Gastroesophageal sphincter (tissue), 4 donors: ENCODE data around the gene KATNIP. TPM values are rescaled to one million over a fixed set of nuclear protein-coding genes. Genes with fewer than 3 reads are reported as not detected.

Experiments used
- ATAC-seq: fragments of 150-250 bp; one replicate; pipeline ENCODE4 v1.9.1; 2016; ENCODE audit warnings: mild to moderate bottlenecking, moderate library complexity
- H3K27ac ChIP-seq, 4 donors: fragments of 200-600 bp; sonication (generic) in 3 of 4; 1 replicate in 3 of 4; 2 replicates in 1 of 4; pipeline ENCODE4 v1.5.1; 2016 to 2019
- H3K27me3 ChIP-seq: fragments of 200-600 bp; sonication (generic); one replicate; pipeline ENCODE4 v1.5.1; 2019
- H3K36me3 ChIP-seq, 2 donors: fragments of 200-600 bp; sonication (generic); one replicate each; pipeline ENCODE4 v1.5.1; 2019; ENCODE audit warnings: control low read depth in 1 of 2
- H3K4me1 ChIP-seq, 3 donors: fragments of 200-600 bp; sonication (generic); 1 replicate in 2 of 3; 2 replicates in 1 of 3; pipeline ENCODE4 v1.5.1; 2016 to 2019; ENCODE audit warnings: control low read depth in 2 of 3
- H3K4me3 ChIP-seq, 2 donors: fragments of 200-600 bp; sonication (generic); one replicate each; pipeline ENCODE4 v1.5.1; 2019; ENCODE audit warnings: mild to moderate bottlenecking in 1 of 2, moderate library complexity in 1 of 2
- H3K9me3 ChIP-seq, 3 donors: fragments of 200-600 bp; sonication (generic); one replicate each; pipeline ENCODE4 v1.5.1; 2017 to 2019; ENCODE audit warnings: control low read depth in 2 of 3
- EP300 ChIP-seq: sonication (generic); formaldehyde crosslinking; IDR thresholded peaks from one replicate; pipeline ENCODE4 v1.6.1; 2017; ENCODE audit warnings: antibody characterized with exemption, mild to moderate bottlenecking
- POLR2A ChIP-seq, 2 donors: fragments of 450-650 bp; IDR thresholded peaks; one replicate each; pipeline ENCODE4 v1.6.1; 2017; ENCODE audit warnings: antibody characterized with exemption in 2 of 2, mild to moderate bottlenecking in 2 of 2, moderate library complexity in 1 of 2
- POLR2AphosphoS5 ChIP-seq: sonication (generic); formaldehyde crosslinking; IDR thresholded peaks from one replicate; pipeline ENCODE4 v1.6.1; 2017; ENCODE audit warnings: antibody characterized with exemption
- WGBS, 2 donors: methylation state at CpG; one replicate each; pipeline ENCODE4 v1.1.5; 2018; ENCODE audit warnings: low coverage in 1 of 2; 5-methylcytosine and 5-hydroxymethylcytosine counted together
- total RNA-seq, 4 donors: library from RNA; depleted of rRNA; stranded (reverse); fragments of >200 nt; gene quantifications; one replicate each; pipeline ENCODE4 v1.1.0, GENCODE V29; 2016
- TF ChIP-seq, protein P1 (sequence below), 4 experiments: fragments of 200-600 bp in 2 of 4; fragments of 450-650 bp in 2 of 4; sonication (generic) in 1 of 4; IDR thresholded peaks; one replicate each; pipeline ENCODE4 v1.5.1; 2017 to 2019; ENCODE audit warnings: antibody characterized with exemption in 4 of 4, mild to moderate bottlenecking in 2 of 4, moderate library complexity in 2 of 4

Gene KATNIP
- total RNA-seq, 4 donors from 2014 or later = 8.1 to 20.3 (median 18.3) TPM

GRCh38 chr16:27531826-27532800 lies 17.8 kb upstream of the KATNIP start:
- Histone ChIP-seq H3K36me3 (peaks cover 3 to 100% of the 10 kb centered on the region in 2 donors), H3K27me3 (no peaks in the 10 kb centered on the region), H3K27ac (no peak overlapping the region), H3K4me3 (no peak overlapping the region), H3K9me3 (no peaks in the 10 kb centered on the region), H3K4me1 (no peaks in the 10 kb centered on the region)
- no peak for ATAC-seq
- TF ChIP-seq POLR2AphosphoS5 = no peak
- no peak for TF ChIP-seq EP300
- no peak for TF ChIP-seq POLR2A (IDR thresholded peaks at IDR 0.05)
- WGBS, 2 donors = 54 to 64% methylated on average over 10 to 17 of the region's 19 CpGs

DNA sequence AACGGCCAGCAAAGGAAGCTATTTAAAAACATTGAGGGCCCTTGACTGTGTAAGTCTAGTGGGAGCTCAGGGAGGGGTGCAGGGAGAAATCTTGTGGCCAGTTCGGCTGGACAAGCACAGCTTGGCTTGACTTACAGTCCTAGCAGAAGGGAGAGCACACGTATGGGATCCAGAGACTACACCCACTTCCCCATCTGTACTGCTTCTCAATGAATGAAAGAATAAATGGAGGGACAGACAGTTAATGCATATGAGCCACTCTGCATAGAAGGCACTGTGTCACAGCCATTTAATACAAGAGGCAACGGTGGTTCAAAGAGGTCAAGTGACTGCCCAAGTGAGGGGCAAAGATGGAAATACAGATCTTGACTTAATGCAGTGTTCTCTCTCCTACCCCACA lies 15.7 kb upstream of the KATNIP start:
- no peak for TF ChIP-seq POLR2AphosphoS5
- TF ChIP-seq, protein P1, sequence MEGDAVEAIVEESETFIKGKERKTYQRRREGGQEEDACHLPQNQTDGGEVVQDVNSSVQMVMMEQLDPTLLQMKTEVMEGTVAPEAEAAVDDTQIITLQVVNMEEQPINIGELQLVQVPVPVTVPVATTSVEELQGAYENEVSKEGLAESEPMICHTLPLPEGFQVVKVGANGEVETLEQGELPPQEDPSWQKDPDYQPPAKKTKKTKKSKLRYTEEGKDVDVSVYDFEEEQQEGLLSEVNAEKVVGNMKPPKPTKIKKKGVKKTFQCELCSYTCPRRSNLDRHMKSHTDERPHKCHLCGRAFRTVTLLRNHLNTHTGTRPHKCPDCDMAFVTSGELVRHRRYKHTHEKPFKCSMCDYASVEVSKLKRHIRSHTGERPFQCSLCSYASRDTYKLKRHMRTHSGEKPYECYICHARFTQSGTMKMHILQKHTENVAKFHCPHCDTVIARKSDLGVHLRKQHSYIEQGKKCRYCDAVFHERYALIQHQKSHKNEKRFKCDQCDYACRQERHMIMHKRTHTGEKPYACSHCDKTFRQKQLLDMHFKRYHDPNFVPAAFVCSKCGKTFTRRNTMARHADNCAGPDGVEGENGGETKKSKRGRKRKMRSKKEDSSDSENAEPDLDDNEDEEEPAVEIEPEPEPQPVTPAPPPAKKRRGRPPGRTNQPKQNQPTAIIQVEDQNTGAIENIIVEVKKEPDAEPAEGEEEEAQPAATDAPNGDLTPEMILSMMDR (IDR thresholded peaks at IDR 0.05) = no peak
- TF ChIP-seq POLR2A (IDR thresholded peaks at IDR 0.05) = no peak
- no peak for TF ChIP-seq EP300
- H3K9me3 ChIP-seq = no peaks in the 10 kb centered on the region
- no peak for ATAC-seq
- H3K4me1 ChIP-seq = no peaks in the 10 kb centered on the region
- H3K27ac ChIP-seq = no peak overlapping the region
- peaks cover 0 to 99% of the 10 kb centered on the region in 2 donors for H3K36me3 ChIP-seq
- no peaks in the 10 kb centered on the region for H3K27me3 ChIP-seq
- no peak overlapping the region for H3K4me3 ChIP-seq
- WGBS, 2 donors = 80 to 92% methylated on average over 2 of the region's 4 CpGs

DNA sequence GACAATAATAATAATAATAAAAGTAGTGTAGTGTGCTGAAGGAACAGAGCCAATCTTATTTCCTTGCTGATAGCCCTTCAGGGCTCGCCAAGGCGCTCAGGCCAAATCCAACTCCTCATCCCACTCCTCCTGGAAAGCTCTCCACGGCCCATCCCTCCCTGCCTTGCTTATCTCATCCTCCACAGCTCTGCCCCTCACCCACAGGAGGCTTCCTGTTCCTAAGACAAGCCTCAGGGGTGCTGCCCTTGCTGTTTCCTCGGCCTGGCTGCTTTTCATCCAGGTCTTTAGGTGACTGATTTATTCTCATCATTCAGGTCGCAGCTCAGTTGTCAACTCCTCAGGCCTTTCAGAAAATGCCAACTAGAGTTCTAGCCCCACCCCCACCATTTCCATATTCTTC lies 11.4 kb upstream of the KATNIP start:
- TF ChIP-seq EP300 (no peak), POLR2AphosphoS5 (no peak), POLR2A (IDR thresholded peaks at IDR 0.05) (no peak)
- TF ChIP-seq, protein P1 (IDR thresholded peaks at IDR 0.05) = no peak
- peaks cover 0 to 99% of the 10 kb centered on the region in 2 donors for H3K36me3 ChIP-seq
- H3K27me3 ChIP-seq = no peaks in the 10 kb centered on the region
- no peak overlapping the region for H3K4me3 ChIP-seq
- ATAC-seq = no peak
- H3K4me1 ChIP-seq = no peaks in the 10 kb centered on the region
- WGBS, 2 donors = 65 to 70% methylated on average over 4 to 5 of the region's 5 CpGs
- no peak overlapping the region for H3K27ac ChIP-seq
- no peaks in the 10 kb centered on the region for H3K9me3 ChIP-seq

DNA sequence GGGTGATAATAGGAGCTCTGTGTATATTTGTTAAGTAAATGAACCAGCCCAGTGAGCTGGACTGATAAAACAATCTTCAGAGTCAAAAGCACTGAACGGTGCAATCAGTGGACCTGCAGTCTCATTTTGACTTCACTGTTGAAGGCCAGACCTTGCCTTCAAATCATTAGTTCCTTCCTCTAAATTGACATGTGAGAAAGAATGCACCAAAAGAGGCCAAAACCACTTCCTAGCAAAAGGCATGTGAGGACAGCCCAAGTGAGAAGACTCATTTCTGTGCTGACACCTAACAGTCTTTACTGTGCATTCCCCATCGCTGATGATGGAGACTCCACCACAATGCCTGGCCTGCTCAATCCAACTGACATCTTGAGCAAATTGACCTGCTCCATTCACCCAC lies 10.8 kb upstream of the KATNIP start:
- Histone ChIP-seq H3K4me3 (no peak overlapping the region), H3K36me3 (peaks cover 0 to 99% of the 10 kb centered on the region in 2 donors)
- no peak for ATAC-seq

GRCh38 chr16:27539636-27540035 lies 10.3 kb upstream of the KATNIP start:
- WGBS, 2 donors = 78 to 100% methylated on average over 4 to 5 of the region's 5 CpGs
- Histone ChIP-seq H3K9me3 (no peaks in the 10 kb centered on the region), H3K27me3 (no peaks in the 10 kb centered on the region), H3K4me1 (no peaks in the 10 kb centered on the region), H3K36me3 (peaks cover 0 to 99% of the 10 kb centered on the region in 2 donors), H3K27ac (no peak overlapping the region), H3K4me3 (no peak overlapping the region)
- ATAC-seq = no peak
- TF ChIP-seq POLR2AphosphoS5 (no peak), POLR2A (IDR thresholded peaks at IDR 0.05) (no peak), EP300 (no peak)
- TF ChIP-seq, protein P1 (IDR thresholded peaks at IDR 0.05) = no peak

More for the DNA sequence above, 10.8 kb upstream of the KATNIP start:
- Histone ChIP-seq H3K27ac (no peak overlapping the region), H3K27me3 (no peaks in the 10 kb centered on the region), H3K9me3 (no peaks in the 10 kb centered on the region), H3K4me1 (no peaks in the 10 kb centered on the region)
- TF ChIP-seq, protein P1 (IDR thresholded peaks at IDR 0.05) = no peak
- no peak for TF ChIP-seq POLR2AphosphoS5
- TF ChIP-seq POLR2A (IDR thresholded peaks at IDR 0.05) = no peak
- no peak for TF ChIP-seq EP300
- 81 to 100% methylated on average over 1 to 2 of the region's 2 CpGs for WGBS, 2 donors
